Stimulated activated naive CD8-positive, alpha-beta T cell treated with anti-CD3 and anti-CD28 coated beads, Interleukin-15, Interleukin-2, amounts not matched to agents 100 U/mL and 50 U/mL, for 24 hours (primary cell): Measurements from ENCODE around the gene PLCB2.
A peak's percentile ranks its signal among the peaks of the same experiment; 100 is the strongest.

Source experiments
- ATAC-seq: fragments of 150-1000 bp; cut with Tn5 transposase; one replicate; pipeline ENCODE4 v1.10.0; 2021
- DNase-seq: peaks from one replicate; pipeline ENCODE4 v3.0.0; 2021

The PLCB2 gene

DNA sequence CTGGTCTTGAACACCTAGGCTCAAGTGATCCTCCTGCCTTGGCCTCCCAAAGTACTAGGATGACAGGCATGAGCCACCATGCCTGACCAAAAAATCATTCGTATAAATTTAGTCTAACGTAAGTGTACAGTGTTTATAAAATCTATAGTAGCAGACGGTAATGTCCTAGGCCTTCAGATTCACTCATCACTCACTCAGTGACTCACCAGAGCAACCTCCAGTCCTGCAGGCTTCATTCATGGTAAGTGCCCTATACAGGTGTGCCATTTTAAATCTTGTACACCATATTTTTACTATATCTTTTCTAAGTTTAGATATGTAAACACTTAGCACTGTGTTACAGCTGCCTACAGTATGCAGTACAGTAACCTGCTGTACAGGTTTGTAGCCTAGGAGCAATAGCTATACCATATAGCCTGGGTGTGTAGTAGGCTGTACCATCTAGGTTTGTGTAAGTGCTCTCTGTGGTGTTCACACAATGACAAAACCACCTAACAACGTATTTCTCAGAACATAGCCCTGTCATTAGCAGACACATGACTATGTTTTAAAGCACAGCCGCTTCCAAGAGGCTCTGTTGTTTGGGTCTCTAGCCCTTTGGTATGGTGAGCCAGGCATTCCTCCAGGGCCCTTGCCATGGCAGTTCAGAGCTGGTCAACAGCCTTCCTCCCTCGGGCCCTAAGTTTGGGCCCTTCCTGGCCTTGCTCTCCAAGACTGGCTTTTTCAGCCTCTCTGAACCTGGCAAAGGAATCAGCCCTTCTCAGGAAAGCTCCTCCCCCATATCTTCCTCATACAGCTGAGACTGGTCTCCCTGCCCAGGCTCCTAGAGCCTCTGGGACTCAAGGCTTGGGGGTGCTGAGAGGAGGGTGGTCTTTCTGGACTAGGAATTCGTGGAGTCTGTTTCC is 34.9 kb upstream of the PLCB2 start:
- ATAC-seq (no peak), DNase-seq (no peak)

DNA sequence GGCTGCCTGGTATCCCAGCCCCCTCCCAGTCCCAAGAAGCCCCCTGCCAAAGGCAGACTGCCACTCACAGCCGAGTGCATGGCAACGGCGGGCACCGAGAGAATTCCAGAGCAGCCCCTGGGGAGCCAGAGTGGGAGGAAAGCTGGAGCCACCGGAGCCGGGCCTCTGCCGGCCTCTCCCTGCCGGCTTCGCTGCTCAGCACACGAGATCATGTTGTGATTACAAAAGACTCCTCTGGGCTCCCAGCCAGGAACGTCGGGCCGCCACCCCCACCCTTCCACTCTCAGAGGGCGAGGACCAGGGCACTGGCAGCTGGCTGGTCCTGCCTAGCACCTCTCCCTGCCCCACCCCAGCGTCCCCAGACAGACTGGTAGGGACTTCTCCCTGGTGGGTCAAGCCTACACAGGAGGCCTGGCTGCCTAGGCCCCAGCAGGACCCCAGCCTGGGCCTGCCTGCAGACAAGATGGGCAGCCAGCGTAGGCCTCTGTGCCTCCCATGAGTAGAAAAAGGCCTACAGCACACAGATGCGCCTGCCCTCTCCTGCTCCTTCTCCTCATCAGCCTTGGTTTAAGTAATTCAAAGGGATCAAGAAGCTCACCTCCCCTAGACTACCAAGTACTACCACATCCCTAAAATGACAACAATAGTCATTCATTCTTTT is 33.1 kb upstream of the PLCB2 start, which contains the start of gene CCDC9B:
CCDC9B (minus strand) TSS at position 200 of the 661 bp plus-strand sequence; CDS start at position 80, 120 bp downstream.
- DNase-seq (no peak), ATAC-seq (no peak)

DNA sequence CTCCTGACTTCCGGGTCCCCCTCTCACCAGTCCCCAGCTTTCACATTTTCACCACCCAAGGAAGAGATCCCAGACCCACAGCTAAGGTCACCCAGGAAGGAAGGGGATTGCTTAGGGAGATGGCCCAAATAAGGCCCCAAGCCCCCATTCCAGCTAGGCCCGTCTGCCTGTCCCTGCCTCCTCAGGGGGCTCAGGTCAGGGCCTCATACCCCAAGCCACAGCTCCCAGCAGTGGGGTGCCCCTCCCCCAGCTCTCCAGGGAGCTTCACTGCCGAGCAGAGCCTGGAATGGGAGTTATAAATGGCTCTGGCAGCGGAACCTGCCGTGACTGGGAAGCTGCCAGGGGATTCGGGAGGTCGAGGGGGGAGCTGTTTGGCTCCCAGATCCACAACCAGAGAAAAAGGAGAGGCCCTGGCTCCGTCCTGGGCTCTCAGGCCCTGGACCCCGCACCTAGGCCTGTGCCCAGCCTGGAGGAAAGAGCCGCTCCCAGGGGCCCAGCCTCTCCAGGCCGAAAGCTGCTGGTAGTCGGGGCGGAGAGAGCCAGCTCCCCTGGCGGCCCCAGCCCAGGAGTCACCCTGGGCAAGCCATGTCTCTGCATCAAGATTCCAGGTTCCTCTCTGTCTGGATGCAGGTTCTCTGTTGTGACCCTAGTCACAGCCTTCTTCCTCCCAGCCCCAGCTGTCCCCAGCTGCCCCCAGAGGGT is 32.5 kb upstream of the PLCB2 start:
- DNase-seq, result no peak

DNA sequence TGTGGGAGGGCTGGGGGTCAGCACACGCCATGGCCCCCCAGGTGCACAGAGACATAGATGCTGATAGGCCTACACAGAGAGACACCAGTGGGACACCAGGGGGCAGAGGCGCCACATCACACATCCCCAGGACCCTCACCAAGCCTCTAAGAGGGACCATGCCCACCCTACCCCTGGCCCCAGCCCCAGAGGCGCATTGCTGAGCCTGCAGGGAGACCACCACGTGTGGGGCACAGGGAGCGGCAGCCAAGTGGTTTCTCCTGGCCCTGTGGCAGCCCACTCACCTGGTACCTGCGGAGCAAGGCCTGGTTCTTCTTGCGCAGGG is 31.8 kb upstream of the PLCB2 start:
- ATAC-seq (no peak), DNase-seq (no peak)

More for the DNA sequence above, 32.5 kb upstream of the PLCB2 start:
- ATAC-seq, result no peak

DNA sequence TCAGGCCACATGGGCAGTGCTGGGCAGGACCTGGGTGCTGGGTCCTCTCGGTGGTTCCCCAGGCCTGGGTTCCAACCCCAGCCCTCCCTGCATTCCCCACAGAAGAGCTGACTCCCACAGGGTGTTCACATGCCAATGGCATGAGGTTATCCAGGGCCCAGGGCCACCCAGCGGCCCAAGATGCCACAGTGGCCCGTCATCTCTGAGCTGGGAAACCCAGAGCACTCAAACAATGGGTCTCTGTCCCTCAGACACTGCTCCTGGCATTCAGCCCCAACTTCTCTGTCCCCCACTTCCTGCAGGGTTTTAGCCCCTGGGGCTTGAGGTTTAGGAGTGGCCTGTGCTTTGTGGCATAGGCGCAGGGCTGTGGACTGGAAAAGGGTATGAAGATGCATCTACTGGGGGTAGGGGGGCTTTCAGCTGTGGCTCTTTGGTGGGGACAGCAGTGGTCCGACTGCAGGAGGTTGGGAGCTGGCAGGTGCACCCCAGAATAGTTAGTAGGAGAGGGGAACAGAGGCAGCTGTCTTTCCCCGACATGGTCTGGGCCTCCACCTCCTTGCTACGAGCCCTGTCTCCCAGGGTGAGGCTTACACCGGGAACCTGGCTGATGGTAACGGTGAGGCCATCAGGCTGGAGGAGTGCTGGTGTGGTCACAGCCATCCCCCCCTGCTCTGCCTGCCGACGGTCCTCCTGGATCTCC is 31.3 kb upstream of the PLCB2 start:
- ATAC-seq, result no peak
- no peak for DNase-seq

DNA sequence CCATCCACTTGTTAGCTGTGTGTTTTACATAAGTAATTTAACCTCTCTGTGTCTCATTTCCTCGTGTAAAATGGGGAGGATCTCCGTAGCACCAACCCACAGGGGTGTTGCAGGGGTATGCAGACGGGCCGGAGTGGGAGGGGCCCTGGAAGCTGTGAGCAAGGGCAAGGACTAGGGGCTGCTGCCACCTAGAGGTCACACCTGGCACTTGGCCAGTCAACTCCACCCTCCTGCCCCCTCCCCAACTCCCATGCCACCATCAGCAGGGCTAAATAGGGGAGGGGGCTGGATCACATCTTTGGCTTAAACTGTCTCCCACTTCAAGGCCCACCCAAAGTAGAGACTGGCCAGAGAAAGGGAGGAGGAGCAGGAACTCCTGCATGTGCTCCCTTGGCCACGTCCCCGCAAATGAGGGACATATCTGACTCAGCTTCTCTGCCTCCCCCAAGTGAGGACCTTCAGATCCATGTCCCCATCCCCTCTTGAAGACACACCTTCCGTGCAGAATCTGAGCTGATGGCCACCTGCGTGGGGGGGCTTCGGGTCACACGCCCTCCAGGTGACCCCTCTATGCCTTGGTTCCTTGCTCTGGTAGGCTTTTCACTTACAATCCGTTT is 30.4 kb upstream of the PLCB2 start:
- DNase-seq (peak; percentile 86), ATAC-seq (peak; percentile 83)

DNA sequence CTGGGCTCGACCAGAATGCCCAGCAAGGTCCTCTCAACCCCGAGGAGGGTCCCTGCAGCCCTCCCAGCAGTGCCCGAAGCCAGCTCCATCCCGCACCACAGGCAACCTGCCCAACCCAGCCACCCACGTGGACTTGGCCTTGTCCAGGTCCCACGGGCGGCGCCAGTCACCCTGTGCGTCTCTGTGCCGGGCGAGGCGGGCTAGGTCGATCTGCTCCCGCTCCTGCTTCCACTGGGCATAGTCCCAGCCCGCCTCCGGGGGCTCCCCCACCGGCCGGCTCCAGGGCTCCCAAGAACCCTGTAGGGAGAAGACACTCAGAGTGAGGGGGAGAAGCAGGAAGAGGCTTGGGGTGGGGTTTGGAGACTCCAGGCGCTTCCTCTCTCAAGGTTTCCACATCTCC is 29.9 kb upstream of the PLCB2 start:
- DNase-seq (no peak), ATAC-seq (no peak)

DNA sequence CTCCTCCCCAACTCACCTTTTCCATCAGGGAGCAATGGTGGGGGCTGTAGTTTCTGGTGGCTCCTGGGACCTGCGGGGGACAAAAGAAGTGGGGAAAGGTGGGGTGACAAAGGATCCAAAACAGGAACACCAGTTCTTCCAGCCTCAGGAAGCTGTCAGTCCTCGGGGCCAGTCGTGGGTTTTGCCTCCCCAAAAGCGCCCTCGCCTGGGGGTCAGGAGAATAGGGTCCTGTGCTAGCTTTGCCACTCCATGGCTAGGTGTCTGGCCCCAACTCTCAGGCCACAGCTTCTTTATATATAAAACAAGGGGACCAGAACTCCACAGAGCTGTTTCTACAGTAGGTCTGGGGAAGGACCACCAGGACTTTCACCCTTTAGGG is 29.0 kb upstream of the PLCB2 start:
- no peak for ATAC-seq
- peak; percentile 27 for DNase-seq

DNA sequence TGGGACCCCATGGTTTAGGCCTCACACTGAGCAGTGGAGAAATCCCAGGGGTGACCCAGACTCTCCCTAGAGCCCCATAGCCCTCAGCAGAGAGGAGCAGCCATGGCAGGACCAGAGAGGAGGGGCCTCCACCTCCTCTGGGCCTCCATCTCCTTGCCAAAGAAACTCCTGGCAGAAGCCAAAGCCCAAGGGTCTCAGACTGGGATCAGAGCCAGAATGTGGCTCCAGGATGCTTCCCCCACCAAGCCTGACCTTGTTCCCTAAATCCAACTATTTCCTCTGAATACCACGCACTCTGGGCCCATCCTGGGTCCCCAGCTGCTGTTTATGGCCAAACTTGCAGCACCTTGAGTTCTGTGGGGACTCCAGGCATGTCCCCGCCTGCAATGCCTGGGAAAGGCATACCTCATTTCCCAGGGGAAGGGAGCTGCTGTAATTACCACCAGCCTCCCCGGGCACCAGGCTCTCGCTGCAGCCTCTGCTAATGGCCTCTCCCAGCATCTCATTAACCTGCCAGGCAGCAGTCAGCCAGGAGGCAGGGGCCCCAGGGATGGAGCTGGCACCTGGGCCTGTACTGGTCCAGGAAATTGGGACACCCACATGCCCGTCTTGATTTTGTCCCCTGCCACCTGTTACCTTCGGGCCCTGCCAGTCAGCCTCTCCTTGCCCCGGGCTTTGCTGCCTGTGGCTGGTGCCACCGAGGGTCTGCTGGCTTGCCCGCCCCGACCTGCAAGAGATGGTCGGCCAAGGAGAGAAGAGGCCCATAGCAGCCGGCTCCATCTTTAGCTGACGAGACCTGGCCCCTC is 28.4 kb upstream of the PLCB2 start:
- ATAC-seq (no peak), DNase-seq (no peak)

DNA sequence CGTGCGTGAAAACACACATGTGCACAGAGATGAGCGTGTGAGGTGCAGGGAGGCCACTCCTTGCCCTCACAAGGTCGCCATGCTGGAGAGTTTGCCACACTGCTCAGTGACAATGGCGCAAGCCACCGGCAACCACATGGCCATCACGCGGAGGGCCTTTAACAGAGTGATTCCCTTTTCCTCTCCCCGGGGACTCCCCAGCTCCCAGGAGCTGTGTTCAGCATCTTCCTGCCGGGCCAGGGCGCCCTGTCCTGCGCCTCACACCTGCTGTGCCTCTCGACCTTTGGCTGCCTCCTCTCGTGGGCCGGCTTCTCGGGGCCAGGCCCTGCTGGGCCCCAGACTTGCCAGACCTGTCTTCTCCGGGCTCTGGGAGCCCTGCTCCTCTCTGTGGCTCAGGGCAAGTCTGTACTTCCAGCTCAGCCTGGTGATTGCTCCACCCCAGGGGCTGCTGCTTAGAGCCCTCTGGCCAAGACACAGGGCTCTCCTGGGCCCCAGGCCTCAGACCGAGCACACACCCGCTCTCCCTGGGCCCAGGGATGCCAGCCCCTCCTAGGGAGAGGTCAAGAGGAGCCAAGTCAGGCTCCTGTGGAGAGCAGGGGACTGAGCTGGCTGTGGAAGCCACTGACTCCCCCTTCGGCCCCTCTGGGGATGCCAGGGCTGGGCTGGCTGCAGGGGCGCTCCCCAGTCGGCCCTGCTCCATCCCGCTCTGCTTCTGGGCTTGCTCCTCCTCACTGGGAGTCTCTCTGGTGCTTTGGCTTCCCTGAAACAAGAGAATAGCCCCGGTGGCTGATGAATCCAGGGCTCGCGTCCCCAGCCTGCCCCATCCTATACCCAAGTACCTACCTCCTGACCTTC is 27.4 kb upstream of the PLCB2 start:
- DNase-seq, result no peak
- ATAC-seq, result no peak

DNA sequence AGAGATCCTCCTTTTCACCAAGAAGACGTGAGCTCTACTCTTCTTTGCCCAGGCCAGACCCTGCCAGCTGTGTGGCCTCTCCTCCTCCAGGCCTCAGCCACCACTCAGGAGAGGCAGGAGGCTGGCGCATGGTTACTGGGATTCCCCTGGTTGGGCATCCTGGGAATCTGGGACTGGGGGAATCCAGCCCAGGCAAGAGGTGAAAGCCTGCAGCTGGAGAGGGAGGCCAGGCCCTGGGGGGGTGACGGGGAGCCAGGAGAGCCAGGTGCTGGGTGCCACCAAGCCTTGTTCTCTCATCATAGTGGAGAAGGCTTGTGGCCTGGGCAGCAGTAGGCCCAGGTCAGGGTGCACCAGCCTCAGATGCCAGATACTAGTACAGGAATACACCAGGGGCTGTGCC is 26.8 kb upstream of the PLCB2 start:
- DNase-seq (no peak), ATAC-seq (no peak)

DNA sequence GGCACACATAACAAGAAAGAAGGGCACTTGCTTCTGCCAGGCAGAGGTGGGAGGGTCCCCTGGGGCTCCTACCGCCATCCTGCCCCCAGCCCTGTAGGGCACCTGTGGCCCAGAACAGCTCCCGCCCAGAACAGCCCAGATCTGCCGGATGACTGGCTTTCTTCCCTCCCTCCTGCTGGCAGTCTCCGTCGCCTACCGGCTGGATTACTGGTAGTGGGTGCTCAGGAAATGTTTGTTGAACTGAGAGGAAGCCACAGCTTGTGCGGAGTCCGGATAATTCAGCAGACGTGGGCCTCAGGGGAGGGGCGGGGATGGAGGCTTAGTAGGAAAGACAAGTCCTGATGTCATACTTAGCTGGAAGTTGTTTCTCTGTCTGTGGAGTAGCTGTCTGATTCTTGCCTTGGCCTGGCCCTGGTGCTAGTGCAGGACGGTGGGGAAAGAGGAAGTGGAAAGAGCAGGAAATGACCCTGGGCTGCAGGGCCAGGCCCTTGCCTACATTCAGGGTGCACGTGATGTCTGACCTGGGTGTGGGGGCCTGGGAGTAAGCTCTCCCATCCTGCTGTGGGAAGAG is 26.3 kb upstream of the PLCB2 start:
- DNase-seq (no peak), ATAC-seq (no peak)

DNA sequence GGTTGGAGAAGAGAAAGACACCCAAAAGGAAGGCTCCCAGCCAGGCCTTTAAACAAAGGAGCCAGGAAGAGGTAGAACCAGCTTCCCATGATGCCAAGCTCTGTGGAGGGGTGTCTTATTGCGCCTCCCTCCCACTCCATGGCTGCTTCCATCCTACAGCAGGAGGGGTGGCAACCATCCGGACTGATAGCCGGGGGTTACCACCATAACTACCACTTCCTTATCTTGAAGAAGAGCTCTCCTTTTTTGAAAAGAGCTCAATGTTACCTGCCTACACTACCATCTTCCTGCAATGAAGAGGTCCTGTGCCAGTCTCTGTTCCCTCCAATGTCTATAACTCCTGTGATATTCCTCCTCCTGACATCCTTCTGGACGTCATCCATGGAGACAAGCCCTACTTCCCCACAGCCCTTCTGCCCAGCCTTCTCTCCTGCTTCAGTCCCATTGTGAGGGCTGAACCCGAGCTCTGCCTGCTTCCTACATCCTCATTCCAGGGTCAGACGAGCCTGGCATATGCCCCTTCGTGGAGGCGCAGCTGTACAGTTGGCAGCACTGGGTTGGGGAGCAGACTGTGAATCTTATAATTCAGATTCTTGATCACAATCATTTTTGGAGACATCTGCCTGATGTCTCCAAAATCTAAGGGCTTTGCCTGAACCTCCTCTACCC is 24.5 kb upstream of the PLCB2 start:
- ATAC-seq (no peak), DNase-seq (no peak)

DNA sequence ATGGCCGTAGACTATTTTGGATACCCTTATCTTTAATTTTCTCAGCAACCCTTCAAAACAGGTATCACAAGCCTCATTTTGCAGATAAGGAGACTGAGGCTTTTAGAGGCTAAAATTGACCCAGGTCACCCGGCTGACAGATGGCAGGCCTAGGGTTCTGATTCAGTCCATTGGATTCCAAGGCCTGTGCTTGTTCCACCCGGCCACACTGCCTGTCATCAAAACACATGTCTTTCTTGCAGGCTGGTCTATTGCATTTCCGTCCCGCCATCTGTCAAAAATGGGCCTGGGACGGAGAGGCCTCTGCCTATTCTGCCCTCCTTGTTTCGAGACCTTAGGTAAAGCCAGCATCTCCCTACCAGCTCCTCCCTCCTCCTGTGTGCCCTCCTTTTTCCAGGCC is 23.9 kb upstream of the PLCB2 start:
- DNase-seq (no peak), ATAC-seq (no peak)

DNA sequence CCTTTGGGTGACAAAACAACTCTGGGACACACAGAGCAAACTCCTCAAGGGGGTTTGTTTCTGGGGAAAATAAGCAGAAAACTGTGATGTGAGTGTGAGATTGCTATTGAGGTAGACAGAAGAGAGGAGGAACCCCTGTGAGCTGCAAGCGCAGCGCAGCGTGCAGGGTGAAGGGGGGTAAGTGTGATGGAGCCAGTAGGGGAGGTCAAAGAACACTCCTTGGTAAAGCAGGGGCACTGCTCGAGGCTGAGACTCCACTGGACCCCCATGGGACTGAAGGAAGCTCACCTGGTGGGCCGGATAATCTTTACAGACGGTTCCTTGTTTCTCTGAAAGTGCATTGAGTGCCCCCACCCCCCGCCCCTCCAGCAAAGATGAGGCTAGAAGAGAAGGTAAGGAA is 23.3 kb upstream of the PLCB2 start:
- no peak for ATAC-seq
- DNase-seq, result no peak

DNA sequence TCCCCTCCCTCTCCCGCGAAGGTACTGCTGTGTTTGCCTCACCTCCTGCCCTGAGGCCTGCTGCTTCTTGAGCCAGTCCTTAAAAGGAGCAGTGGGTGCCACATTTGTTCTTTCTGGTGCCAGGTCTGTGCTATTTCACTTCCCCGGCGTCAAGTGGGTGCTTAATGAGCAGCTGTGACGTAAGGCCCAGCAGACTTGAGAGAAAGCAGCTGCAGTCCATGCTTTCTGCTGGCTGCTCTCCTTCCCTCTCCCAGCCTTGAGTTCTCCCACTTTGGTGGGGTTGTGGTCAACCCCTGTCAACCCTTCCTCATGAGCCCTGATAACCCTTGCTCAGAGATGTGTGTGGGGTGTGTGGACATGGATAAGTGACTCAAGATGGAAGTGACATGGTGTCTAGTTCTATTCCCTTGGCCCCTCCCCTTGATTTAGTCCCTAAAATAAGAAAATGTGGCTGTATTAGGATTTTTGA is 22.7 kb upstream of the PLCB2 start:
- no peak for DNase-seq
- ATAC-seq, result no peak

DNA sequence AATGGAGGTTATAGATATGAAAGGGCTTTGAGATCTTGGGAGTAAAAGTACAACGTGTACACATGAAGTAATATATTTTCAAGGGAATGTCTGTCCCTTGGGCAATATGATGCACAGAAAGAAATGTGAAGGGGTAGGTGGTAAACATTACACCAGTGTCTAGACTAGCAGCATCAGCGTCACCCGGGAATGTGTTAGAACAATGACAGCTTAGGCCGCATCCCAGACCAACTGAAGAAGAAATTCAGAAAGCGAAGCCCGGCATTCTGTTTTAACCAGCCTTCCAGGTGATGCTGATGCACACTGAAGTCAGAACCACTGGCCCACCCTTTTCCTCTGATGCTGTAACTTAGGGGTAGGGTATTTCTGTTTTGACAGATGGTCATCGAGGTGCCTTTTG is 22.1 kb upstream of the PLCB2 start:
- no peak for ATAC-seq
- DNase-seq, result no peak

DNA sequence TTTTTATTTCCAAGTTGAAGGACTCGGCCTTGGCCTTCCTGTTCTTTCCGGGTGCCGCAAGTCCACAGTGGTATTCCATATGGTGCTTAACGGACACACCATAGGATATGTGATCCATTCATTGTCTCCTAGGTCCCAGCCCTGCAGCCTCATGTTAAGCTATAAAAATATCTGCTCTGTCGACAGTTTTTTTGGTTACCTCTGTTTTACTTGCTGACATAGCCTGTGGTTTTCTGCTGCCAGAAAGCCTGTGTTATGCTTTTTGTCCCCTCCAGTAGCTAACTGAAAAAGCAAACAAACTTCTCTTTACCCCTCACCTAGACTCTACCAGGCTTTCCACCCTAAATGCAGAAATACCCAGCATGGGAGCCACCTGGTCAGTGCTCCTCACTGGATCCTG is 21.0 kb upstream of the PLCB2 start:
- ATAC-seq (no peak), DNase-seq (no peak)

DNA sequence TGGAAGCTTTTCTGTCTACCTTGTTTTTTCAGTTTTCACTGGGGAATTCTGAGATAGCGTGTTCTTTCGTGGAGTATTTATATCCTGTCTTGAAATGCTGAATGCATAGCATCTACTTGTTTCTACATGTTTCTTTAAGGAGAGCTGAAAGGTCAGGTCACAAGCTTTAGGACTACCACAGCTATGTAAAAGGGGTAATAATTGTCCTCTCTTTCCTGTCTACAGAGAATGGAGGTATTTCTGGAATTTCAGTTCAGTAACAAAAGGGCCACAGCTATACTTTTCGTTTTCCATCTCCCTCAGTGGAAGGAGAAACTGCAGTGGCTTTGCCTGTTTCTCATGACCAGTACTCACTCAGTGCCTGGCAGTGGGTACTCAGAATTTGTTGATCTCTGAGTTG is 20.4 kb upstream of the PLCB2 start:
- ATAC-seq, result no peak
- DNase-seq, result no peak
